Measurements from ENCODE around the gene EYA3.
A peak's percentile ranks its signal among the peaks of the same experiment; 100 is the strongest.
"Not testable (repeated sequence)": the region's sequence is repeated elsewhere in the genome, so short reads cannot be mapped to it uniquely, and the experiment has no call there.

Gene EYA3

DNA sequence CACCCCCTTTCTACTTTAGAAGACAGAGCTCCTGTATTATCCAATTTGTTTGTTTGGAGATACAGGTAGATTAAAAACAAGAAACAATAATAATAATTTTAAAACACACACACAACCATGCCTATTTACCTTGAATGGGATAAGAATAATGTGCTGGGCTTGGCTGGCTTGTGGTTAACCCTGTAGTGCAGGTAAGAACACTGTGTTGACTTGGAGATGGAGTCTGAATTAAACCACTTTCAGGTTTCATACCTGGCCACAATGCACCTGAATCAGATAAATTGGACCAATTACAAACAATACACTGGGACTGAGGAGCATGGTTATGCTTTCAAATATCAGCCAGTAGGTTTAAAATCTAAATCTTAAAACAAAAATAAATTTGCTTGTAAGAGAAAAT, 60.8 kb downstream of the EYA3 start:
- no peak for DNase-seq (ENCODE audit: low read depth)

GRCh38 chr1:28027238-28027637, 61.2 kb downstream of the EYA3 start:
- DNase-seq (ENCODE audit: low read depth) = no peak

- DNase-seq (ENCODE audit: low read depth) = no peak
Observed at GRCh38 chr1:28026329-28026728, 62.1 kb downstream of the EYA3 start.

GRCh38 chr1:28021064-28021463, 67.3 kb downstream of the EYA3 start:
- no peak for DNase-seq (ENCODE audit: low read depth)

- DNase-seq (ENCODE audit: low read depth) = no peak
Observed at GRCh38 chr1:28010969-28011368, 77.4 kb downstream of the EYA3 start.

- not testable (repeated sequence) for DNase-seq (ENCODE audit: low read depth)
Observed at GRCh38 chr1:28003117-28003516, 85.3 kb downstream of the EYA3 start.

GRCh38 chr1:28002600-28002999, 85.8 kb downstream of the EYA3 start:
- DNase-seq (ENCODE audit: low read depth) = no peak

- no peak for DNase-seq (ENCODE audit: low read depth)
Observed at GRCh38 chr1:27999055-27999454, 89.4 kb downstream of the EYA3 start.

- not testable (repeated sequence) for DNase-seq (ENCODE audit: low read depth)
Observed at GRCh38 chr1:27994526-27994925, 93.9 kb downstream of the EYA3 start.

GRCh38 chr1:27994060-27994459, 94.3 kb downstream of the EYA3 start:
- no peak for DNase-seq (ENCODE audit: low read depth)

DNA sequence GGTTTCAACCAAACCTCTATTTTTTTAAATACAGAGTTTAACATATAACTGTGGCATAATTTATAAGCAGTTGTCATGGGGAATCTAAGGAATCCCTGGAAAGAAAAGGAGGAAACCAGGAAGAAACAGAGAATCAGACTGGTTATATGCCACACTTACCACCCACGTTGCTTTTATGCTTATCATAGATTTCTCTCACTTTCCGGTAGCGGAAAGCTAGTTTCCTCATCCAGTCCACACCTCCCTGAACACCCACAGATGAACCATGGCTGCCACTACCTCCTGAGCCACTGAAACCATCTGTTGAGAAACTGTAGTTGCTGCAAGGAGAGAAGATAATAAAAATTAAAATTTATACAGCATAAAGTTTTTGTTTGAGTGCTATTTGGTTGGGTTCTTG, 95.2 kb downstream of the EYA3 start:
- peak; percentile 19 for DNase-seq (ENCODE audit: low read depth)

GRCh38 chr1:27992276-27992675, 96.1 kb downstream of the EYA3 start:
- DNase-seq (ENCODE audit: low read depth) = peak; percentile 34

GRCh38 chr1:27990920-27991537, 97.4 kb downstream of the EYA3 start:
- no peak for DNase-seq (ENCODE audit: low read depth)

- DNase-seq (ENCODE audit: low read depth) = no peak
Observed at GRCh38 chr1:27981145-27981544, 107.3 kb downstream of the EYA3 start.

GRCh38 chr1:27980216-27980845, 108.1 kb downstream of the EYA3 start:
- DNase-seq (ENCODE audit: low read depth) = no peak

GRCh38 chr1:27979859-27980201, 108.6 kb downstream of the EYA3 start:
- DNase-seq (ENCODE audit: low read depth) = no peak

- DNase-seq (ENCODE audit: low read depth) = no peak
Observed at GRCh38 chr1:27979151-27979858, 109.1 kb downstream of the EYA3 start.

- no peak for DNase-seq (ENCODE audit: low read depth)
Observed at GRCh38 chr1:27974417-27974781, 114.0 kb downstream of the EYA3 start.

GRCh38 chr1:27973771-27974416, 114.5 kb downstream of the EYA3 start:
- no peak for DNase-seq (ENCODE audit: low read depth)

DNA sequence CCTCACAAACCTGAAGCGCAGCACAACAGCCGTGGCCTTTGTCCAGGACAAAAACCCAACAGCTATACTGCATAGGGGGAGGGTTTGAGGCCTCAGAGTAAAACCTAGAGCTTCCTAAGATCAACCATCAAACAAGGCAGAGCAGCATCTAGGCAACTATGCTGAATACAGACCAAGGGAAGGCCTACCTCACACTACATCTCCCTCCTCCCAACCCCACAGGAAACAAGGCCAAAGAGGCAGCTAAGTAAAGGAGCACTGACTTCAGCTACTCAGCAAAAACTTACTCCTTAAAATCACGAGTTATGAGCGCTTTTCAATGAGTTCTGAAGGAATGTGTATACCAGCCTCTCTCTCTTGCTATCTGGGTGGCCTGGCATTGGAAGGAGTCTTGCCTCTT, 116.3 kb downstream of the EYA3 start:
- no peak for DNase-seq (ENCODE audit: low read depth)

DNA sequence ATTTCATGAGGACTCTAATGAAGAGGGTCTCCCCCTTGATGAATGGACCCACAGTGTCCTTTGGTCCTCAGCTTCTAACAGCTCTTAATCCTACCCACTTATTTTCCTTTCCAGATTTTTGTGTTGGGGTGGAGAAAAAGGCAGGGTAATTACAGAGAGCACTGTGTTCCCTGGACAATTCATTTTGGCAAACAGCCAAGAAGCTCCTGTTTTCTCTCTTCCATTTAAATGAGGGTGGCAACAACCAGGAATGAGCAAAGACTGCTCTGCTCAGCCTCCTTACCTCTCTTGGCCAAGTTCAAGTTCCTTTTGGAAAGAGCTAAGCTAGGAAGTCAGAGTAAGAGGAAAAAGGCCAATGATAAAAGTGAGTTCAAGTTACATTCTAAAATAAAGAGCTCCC, 116.7 kb downstream of the EYA3 start:
- no peak for DNase-seq (ENCODE audit: low read depth)

GRCh38 chr1:27970401-27970800, 118.0 kb downstream of the EYA3 start:
- no peak for DNase-seq (ENCODE audit: low read depth)

- no peak for DNase-seq (ENCODE audit: low read depth)
Observed at GRCh38 chr1:27968692-27969091, 119.7 kb downstream of the EYA3 start.

All from stimulated activated CD4-positive, alpha-beta T cell treated with anti-CD3 and anti-CD28 coated beads, Interleukin-2, amount 100 ng/mL, for 4 hours (primary cell).